ENCODE results near the gene ARHGEF10L.

ARHGEF10L gene

GRCh38 chr1:17663646-17664045, 124.1 kb downstream of the ARHGEF10L start:
- DNase-seq = no peak

GRCh38 chr1:17664322-17664721, 124.8 kb downstream of the ARHGEF10L start:
- no peak for DNase-seq

- DNase-seq = no peak
These were observed 125.6 kb downstream of the ARHGEF10L start for GRCh38 chr1:17665054-17665453.

GRCh38 chr1:17665950-17666720, 126.6 kb downstream of the ARHGEF10L start:
- DNase-seq = no peak

GRCh38 chr1:17667641-17668040, 128.1 kb downstream of the ARHGEF10L start:
- no peak for DNase-seq

- DNase-seq = no peak
These were observed 128.7 kb downstream of the ARHGEF10L start for GRCh38 chr1:17668195-17668594.

GRCh38 chr1:17668624-17669175, 129.2 kb downstream of the ARHGEF10L start:
- DNase-seq = no peak

- no peak for DNase-seq
These were observed 129.8 kb downstream of the ARHGEF10L start for GRCh38 chr1:17669305-17669704.

- DNase-seq = no peak
These were observed 130.5 kb downstream of the ARHGEF10L start for GRCh38 chr1:17669866-17670451.

GRCh38 chr1:17670587-17671313, 131.3 kb downstream of the ARHGEF10L start:
- no peak for DNase-seq

GRCh38 chr1:17671314-17671705, 131.8 kb downstream of the ARHGEF10L start:
- no peak for DNase-seq

- DNase-seq = no peak
These were observed 132.2 kb downstream of the ARHGEF10L start for GRCh38 chr1:17671741-17672140.

GRCh38 chr1:17672226-17672625, 132.7 kb downstream of the ARHGEF10L start:
- no peak for DNase-seq

GRCh38 chr1:17673329-17674072, 134.0 kb downstream of the ARHGEF10L start:
- DNase-seq = no peak

- DNase-seq = no peak
These were observed 135.4 kb downstream of the ARHGEF10L start for GRCh38 chr1:17674726-17675500.

- DNase-seq = no peak
These were observed 136.2 kb downstream of the ARHGEF10L start for GRCh38 chr1:17675744-17676143.

GRCh38 chr1:17676387-17677060, 137.0 kb downstream of the ARHGEF10L start:
- no peak for DNase-seq

- DNase-seq = no peak
These were observed 138.5 kb downstream of the ARHGEF10L start for GRCh38 chr1:17678011-17678410.

- no peak for DNase-seq
These were observed 140.4 kb downstream of the ARHGEF10L start for GRCh38 chr1:17679856-17680255.

- no peak for DNase-seq
These were observed 140.8 kb downstream of the ARHGEF10L start for GRCh38 chr1:17680308-17680707.

GRCh38 chr1:17682400-17682799, 142.9 kb downstream of the ARHGEF10L start:
- DNase-seq = no peak

- DNase-seq = no peak
These were observed 144.1 kb downstream of the ARHGEF10L start for GRCh38 chr1:17683598-17683997.
